LNCaP clone FGC (cell line): ENCODE measurements around the gene CELF4.
A peak's percentile ranks its signal among the peaks of the same experiment; 100 is the strongest.

Experiments used
- DNase-seq: peaks from one replicate; pipeline ENCODE4 v3.0.0-alpha.2; 2011; ENCODE audit warnings: low read depth
- H3K4me3 ChIP-seq: 2 replicates; pipeline ENCODE4 v1.5.1; 2011; ENCODE audit warnings: mild to moderate bottlenecking, low read depth, low read length, control low read depth
- CTCF ChIP-seq: IDR thresholded peaks from 2 replicates; pipeline ENCODE4 v1.5.1; 2012; ENCODE audit warnings: mild to moderate bottlenecking; ENCODE audit not compliant: control insufficient read depth, insufficient read depth; ENCODE audit errors: extremely low read depth

CELF4 gene

GRCh38 chr18:37315935-37316334 lies 249.7 kb downstream of the CELF4 start:
- no peak for TF ChIP-seq CTCF
- no peak for DNase-seq

DNA sequence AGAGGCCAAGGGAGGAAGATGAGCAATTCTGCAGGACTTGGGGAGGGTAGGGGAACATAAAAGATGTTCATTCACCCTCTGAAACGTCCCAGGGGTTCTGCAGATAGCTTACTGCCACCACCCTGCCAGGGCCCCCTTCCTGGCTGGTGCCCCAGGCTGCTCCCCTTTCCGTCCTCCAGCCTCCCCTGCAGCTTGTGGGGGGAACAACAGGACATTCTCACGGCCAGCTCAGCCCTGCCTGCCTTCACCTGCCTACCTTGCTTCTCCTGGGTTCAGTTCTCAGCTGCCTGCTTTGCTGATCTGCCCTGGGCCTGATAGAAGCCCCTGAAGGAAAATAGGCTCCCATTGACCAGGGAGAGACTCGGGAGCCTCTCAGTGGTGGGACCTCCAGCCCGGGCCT lies 251.1 kb downstream of the CELF4 start:
- no peak for DNase-seq
- no peak for TF ChIP-seq CTCF
- H3K4me3 ChIP-seq: no peak overlapping the region

More at GRCh38 chr18:37315935-37316334, 249.7 kb downstream of the CELF4 start:
- H3K4me3 ChIP-seq: no peak overlapping the region

GRCh38 chr18:37313624-37314023 lies 252.0 kb downstream of the CELF4 start:
- no peak for TF ChIP-seq CTCF
- no peak for DNase-seq
- no peak overlapping the region for H3K4me3 ChIP-seq

DNA sequence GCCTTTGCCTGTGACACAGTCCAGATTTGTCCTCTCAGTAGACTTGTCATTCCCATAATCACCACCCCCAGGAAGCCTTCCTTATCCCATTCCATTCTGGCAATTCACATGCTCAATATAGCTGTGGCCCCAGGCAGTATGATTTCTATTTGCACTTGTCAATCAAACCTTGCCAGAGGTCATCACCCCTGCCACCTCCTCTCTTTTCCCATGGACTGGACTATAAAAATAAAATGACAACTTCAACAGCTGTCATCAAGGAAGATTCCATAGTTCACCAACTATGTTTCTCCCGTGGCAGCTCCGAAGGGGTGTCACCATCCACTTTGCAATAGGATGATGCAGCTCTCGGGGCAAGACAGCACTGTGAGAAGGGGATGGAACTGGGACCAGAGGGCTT lies 255.7 kb downstream of the CELF4 start:
- no peak overlapping the region for H3K4me3 ChIP-seq
- DNase-seq: no peak
- TF ChIP-seq CTCF: no peak

DNA sequence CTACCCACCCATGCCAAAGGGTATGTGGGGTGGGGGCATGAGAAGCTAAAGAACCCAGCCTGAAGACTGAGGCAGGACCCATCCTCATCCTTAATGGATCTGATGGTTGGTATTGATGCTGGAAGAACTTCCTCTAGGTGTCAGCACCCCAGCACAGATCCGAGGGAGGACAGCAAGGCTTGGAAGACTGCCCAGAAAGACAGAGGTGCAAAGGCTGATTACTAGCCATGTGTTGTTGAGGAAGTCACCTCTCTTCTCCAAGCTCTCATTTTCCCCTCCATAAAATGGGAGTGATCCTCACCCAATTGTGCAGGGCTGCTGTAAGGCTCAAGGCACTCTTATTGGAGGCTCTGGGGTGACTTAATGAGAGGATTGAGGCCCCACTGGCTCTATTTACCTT lies 256.5 kb downstream of the CELF4 start:
- no peak for DNase-seq
- peak; percentile 31; the same call in 1 of the 2 replicates for TF ChIP-seq CTCF
- no peak overlapping the region for H3K4me3 ChIP-seq

- TF ChIP-seq CTCF: no peak
Observed at GRCh38 chr18:37307181-37307580, 258.4 kb downstream of the CELF4 start.

DNA sequence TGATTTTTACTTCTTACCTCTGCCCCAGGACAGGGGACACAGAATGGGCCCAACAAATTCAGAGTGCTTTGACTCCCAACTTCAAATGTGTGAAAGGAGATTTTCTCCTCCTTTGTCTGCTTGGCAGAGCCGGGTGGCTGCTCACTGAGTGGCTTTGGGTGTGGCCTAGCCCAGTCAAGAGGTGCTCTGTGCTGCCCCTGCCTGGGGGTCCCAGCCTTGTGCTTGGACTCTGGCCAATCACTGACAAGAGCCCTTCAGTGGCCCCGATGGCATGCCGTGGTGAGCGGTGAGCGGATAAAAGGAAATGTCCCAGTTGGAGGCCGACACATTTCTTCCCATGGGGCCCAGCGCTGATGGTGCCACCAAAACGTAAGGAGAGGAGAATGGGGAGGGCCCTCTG lies 259.2 kb downstream of the CELF4 start:
- DNase-seq: no peak
- TF ChIP-seq CTCF: no peak
- no peak overlapping the region for H3K4me3 ChIP-seq

More at GRCh38 chr18:37307181-37307580, 258.4 kb downstream of the CELF4 start:
- H3K4me3 ChIP-seq: no peak overlapping the region
- DNase-seq: no peak
